GM12801 (cell line): ENCODE data around the gene RAB12.

Experiments used
- CTCF ChIP-seq: IDR thresholded peaks from one replicate; pipeline ENCODE4 v1.5.1; 2011; ENCODE audit warnings: control low read depth; ENCODE audit not compliant: insufficient read length; ENCODE audit errors: extremely low read depth

RAB12 gene, protein sequence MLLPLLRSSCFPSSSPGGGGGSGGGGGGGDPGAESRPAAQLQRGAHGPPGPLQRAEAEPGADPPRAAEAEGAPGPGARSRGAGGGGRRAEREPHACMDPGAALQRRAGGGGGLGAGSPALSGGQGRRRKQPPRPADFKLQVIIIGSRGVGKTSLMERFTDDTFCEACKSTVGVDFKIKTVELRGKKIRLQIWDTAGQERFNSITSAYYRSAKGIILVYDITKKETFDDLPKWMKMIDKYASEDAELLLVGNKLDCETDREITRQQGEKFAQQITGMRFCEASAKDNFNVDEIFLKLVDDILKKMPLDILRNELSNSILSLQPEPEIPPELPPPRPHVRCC

DNA sequence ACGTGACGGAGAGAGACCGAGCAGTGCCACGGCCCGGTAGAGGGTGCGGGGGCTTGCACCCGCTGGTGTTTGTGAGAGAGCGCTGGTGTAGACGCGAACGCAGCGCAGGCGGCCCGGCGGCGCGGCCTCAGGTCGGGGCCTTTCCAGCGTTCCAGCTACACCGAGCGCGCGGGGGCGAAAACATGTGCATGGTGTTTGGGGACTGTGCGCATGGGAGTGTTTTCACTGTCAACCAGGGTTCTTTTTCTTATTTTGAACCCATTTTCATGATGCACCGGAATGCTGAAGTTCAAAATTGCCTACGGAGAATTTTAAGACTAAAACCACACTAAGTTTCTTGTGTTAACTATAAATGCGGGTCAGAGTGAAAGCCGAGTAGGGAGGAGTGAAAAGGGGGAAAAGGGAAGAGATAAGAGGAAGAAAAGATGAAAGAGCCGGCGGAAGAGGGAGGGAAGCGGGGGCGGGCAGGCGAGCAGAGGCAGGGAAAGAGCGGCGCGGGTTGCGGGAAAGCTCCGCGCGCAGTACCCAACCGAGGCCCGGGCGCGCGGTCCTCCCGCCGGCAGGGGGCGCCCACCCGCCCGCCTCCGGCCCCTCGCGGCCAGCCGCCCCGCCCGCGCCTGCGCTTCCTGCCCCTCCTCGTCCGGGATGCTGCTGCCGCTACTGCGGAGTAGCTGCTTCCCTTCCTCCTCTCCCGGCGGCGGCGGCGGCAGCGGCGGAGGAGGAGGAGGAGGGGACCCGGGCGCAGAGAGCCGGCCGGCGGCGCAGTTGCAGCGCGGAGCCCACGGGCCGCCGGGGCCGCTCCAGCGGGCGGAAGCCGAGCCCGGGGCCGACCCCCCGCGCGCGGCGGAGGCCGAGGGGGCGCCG, at the start of gene RAB12:
TSS of gene RAB12 (plus strand) at position 643 of the 864 bp plus-strand sequence. CDS start at position 646, 3 bp downstream.
- no peak for TF ChIP-seq CTCF

DNA sequence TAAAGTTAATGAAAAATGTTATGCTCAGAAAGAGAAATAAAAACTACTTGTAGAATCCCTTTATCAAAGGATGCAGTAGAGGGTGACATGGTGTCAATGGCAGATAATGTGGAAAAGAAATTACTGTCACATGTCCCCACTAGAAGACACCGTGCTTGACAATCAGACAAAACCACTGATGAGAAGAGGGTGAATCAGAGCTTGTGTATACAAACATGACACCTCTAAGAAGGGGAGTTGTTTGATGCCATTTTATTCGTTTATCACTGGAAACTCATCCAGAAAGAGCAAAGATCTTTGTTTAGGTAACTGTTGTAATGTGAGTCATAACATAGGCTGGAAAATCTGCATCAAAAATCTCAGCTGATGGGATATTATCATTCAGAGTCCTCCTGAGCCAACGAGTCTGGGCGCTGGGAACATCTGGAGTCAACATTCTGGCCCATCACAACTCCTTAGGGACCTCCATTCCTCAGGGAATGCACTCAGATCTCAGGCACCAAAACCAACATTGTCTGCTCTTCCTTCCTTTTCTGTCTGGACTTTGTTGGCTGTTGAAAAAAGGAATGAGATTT, 49.5 kb upstream of the RAB12 start:
- no peak for TF ChIP-seq CTCF

GRCh38 chr18:8561123-8561910, 47.9 kb upstream of the RAB12 start:
- TF ChIP-seq CTCF, result no peak

DNA sequence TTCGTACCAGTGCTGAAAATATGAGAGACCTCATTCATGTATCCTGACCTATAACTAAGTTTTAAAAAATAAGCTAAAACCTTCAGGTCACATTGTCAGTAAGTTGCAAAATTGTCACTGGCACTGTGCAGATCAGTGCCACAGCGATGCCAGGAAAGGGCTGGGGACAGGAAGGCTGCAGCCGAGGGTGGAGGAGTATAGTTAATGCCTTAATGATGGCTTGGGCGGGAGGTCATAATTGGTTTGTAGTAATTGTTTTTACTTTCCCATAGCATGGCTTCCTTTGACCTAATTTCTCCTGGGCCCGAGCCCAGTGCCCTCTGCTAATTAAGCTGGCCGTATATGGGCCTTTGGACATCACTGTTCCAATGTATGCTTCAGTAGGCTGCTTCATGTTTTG, 47.2 kb upstream of the RAB12 start:
- no peak for TF ChIP-seq CTCF

GRCh38 chr18:8562919-8563318, 46.3 kb upstream of the RAB12 start:
- no peak for TF ChIP-seq CTCF

- TF ChIP-seq CTCF, result no peak
These were observed 37.8 kb upstream of the RAB12 start for GRCh38 chr18:8571399-8571798.

- TF ChIP-seq CTCF, result no peak
These were observed 24.4 kb upstream of the RAB12 start for GRCh38 chr18:8584798-8585197.
